Endothelial cell of umbilical vein (primary cell): Measurements from ENCODE around the gene MEF2D.

Experiments used
- CTCF ChIP-seq, 2 donors: IDR thresholded peaks; 1 replicate in 1 of 2; 2 replicates in 1 of 2; pipeline ENCODE4 v1.5.1; 2011; ENCODE audit warnings: low read length in 2 of 2, mild to moderate bottlenecking in 2 of 2, moderate library complexity in 2 of 2, control low read depth in 1 of 2, inconsistent platforms in 1 of 2, low read depth in 1 of 2; ENCODE audit not compliant: insufficient read depth in 1 of 2; ENCODE audit errors: extremely low read depth in 1 of 2
- EZH2 ChIP-seq: IDR thresholded peaks from 2 replicates; pipeline ENCODE4 v1.6.1; 2012; ENCODE audit warnings: borderline replicate concordance, low read depth, mild to moderate bottlenecking, moderate library complexity, low read length, inconsistent platforms; ENCODE audit not compliant: severe bottlenecking
- JUN ChIP-seq: IDR thresholded peaks from 2 replicates; pipeline ENCODE4 v1.6.1; 2011; ENCODE audit warnings: borderline replicate concordance, low read depth; ENCODE audit not compliant: insufficient read length, insufficient read depth
- MYC ChIP-seq: IDR thresholded peaks from one replicate; pipeline ENCODE4 v1.6.1; 2011; ENCODE audit warnings: mild to moderate bottlenecking, low read depth, low read length
- POLR2A ChIP-seq: IDR thresholded peaks from 2 replicates; pipeline ENCODE4 v1.6.1; 2012; ENCODE audit warnings: low read depth, mild to moderate bottlenecking, control low read depth, low read length
- POLR2AphosphoS5 ChIP-seq: IDR thresholded peaks from 2 replicates; pipeline ENCODE4 v1.6.1; 2012; ENCODE audit warnings: low read depth, mild to moderate bottlenecking, control low read depth, low read length, moderate library complexity; ENCODE audit not compliant: insufficient read depth

- TF ChIP-seq POLR2AphosphoS5 (no peak), JUN (no peak), EZH2 (no peak), CTCF (IDR thresholded peaks at IDR 0.05; ENCODE audit: extremely low read depth in 1 of 2, insufficient read depth in 1 of 2, low read depth in 1 of 2, low read length in 2 of 2) (no peak), POLR2A (no peak), MYC (no peak)
Observed at GRCh38 chr1:156418416-156419070, 82.0 kb downstream of the MEF2D start.
